ENCODE results near the gene SARDH.

Gene SARDH

GRCh38 chr9:133666845-133667244, 71.3 kb downstream of the SARDH start:
- Histone ChIP-seq H3K27me3 (ENCODE audit: control insufficient read depth, low read length) (no peaks in the 10 kb centered on the region), H3K79me2 (ENCODE audit: control insufficient read depth, low read length) (no peaks in the 10 kb centered on the region)

DNA sequence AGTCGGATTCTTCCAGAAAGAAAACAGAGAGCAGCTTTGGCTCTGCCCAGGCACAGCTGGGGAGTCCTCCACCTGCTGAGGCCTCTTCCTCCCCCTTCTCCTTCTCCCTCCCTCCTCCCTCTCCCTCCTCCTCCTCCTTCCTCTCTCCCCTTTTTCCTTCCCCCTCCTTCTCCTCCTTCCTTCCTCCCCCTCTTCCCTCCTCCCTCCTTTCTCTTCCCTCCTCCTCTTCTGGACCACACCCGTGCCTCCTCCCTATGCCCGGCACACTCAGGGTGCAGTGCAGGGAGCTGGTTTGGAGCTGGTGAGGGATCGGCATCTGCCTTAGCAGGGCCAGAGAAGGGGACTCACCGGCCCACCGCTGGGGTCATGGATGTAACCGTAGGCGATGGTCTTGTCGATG, 71.8 kb downstream of the SARDH start:
- Histone ChIP-seq H3K36me3 (ENCODE audit: control insufficient read depth, low read length) (no peaks in the 10 kb centered on the region), H3K4me1 (ENCODE audit: control insufficient read depth, low read length) (no peaks in the 10 kb centered on the region), H3K4me2 (ENCODE audit: low read length) (no peak overlapping the region), H3F3A (ENCODE audit: control insufficient read depth, insufficient read depth) (no peaks in the 10 kb centered on the region), H3K79me2 (ENCODE audit: control insufficient read depth, low read length) (no peaks in the 10 kb centered on the region), H4K20me1 (ENCODE audit: control insufficient read depth, insufficient read depth, low read depth, low read length) (no peaks in the 10 kb centered on the region), H3K27me3 (ENCODE audit: control insufficient read depth, low read length) (no peaks in the 10 kb centered on the region), H3K4me3 (ENCODE audit: low read length) (no peak overlapping the region), H3K9me2 (replicated peaks; ENCODE audit: control insufficient read depth, low read length) (no peaks in the 10 kb centered on the region), H3K9me3 (ENCODE audit: control insufficient read depth, insufficient read depth, low read length) (no peaks in the 10 kb centered on the region), H3K27ac (ENCODE audit: low read depth, low read length) (no peak overlapping the region)
- TF ChIP-seq EZH2phosphoT487 (IDR thresholded peaks at IDR 0.05; ENCODE audit: borderline replicate concordance, low read length) (no peak), CTCF (IDR thresholded peaks at IDR 0.05; ENCODE audit: low read depth, low read length, poor library complexity, severe bottlenecking) (no peak)

More at GRCh38 chr9:133666845-133667244, 71.3 kb downstream of the SARDH start:
- Histone ChIP-seq H3K4me1 (ENCODE audit: control insufficient read depth, low read length) (no peaks in the 10 kb centered on the region), H3K36me3 (ENCODE audit: control insufficient read depth, low read length) (no peaks in the 10 kb centered on the region), H3K4me3 (ENCODE audit: low read length) (no peak overlapping the region), H3K9me2 (replicated peaks; ENCODE audit: control insufficient read depth, low read length) (no peaks in the 10 kb centered on the region), H4K20me1 (ENCODE audit: control insufficient read depth, insufficient read depth, low read depth, low read length) (no peaks in the 10 kb centered on the region), H3K27ac (ENCODE audit: low read depth, low read length) (no peak overlapping the region), H3K9me3 (ENCODE audit: control insufficient read depth, insufficient read depth, low read length) (no peaks in the 10 kb centered on the region), H3F3A (ENCODE audit: control insufficient read depth, insufficient read depth) (no peaks in the 10 kb centered on the region), H3K4me2 (ENCODE audit: low read length) (no peak overlapping the region)
- TF ChIP-seq CTCF (IDR thresholded peaks at IDR 0.05; ENCODE audit: low read depth, low read length, poor library complexity, severe bottlenecking) (no peak), EZH2phosphoT487 (IDR thresholded peaks at IDR 0.05; ENCODE audit: borderline replicate concordance, low read length) (no peak)

DNA sequence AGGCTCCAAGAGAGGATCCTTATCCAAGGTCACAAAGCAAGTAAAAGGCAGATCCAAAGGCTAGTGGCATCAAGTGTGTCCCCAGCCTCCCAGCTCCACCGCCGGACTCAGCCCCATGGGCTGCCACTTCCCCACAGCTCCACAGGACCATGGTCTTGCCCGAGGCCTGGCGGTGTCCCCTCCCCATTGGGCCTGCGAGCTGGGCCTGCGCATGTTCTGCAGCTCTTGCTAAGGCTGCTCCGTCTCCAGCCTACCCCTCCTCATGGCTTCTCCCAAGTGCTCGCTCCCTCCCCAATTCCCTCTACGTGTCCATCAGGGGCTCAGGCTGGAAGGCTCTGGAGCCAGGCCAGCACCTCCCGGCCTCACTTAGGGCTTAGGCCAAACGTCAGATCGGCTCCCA, 72.6 kb downstream of the SARDH start:
- Histone ChIP-seq H3K79me2 (ENCODE audit: control insufficient read depth, low read length) (no peaks in the 10 kb centered on the region), H3K27me3 (ENCODE audit: control insufficient read depth, low read length) (no peaks in the 10 kb centered on the region)

More for the DNA sequence above, 72.6 kb downstream of the SARDH start:
- H3K4me3 ChIP-seq (ENCODE audit: low read length), result no peak overlapping the region
- H3K9me3 ChIP-seq (ENCODE audit: control insufficient read depth, insufficient read depth, low read length), result no peaks in the 10 kb centered on the region
- H3K36me3 ChIP-seq (ENCODE audit: control insufficient read depth, low read length), result no peaks in the 10 kb centered on the region
- TF ChIP-seq CTCF (IDR thresholded peaks at IDR 0.05; ENCODE audit: low read depth, low read length, poor library complexity, severe bottlenecking) (no peak), EZH2phosphoT487 (IDR thresholded peaks at IDR 0.05; ENCODE audit: borderline replicate concordance, low read length) (no peak)
- no peak overlapping the region for H3K27ac ChIP-seq (ENCODE audit: low read depth, low read length)
- H3K9me2 ChIP-seq (replicated peaks; ENCODE audit: control insufficient read depth, low read length), result no peaks in the 10 kb centered on the region
- peaks cover under 1% of the 10 kb centered on the region; the same call in 1 of the 2 replicates for H3K4me1 ChIP-seq (ENCODE audit: control insufficient read depth, low read length)
- no peaks in the 10 kb centered on the region for H3F3A ChIP-seq (ENCODE audit: control insufficient read depth, insufficient read depth)
- no peaks in the 10 kb centered on the region for H4K20me1 ChIP-seq (ENCODE audit: control insufficient read depth, insufficient read depth, low read depth, low read length)
- H3K4me2 ChIP-seq (ENCODE audit: low read length), result no peak overlapping the region
